ENCODE measurements around the gene PAMR1.
A peak's percentile ranks its signal among the peaks of the same experiment; 100 is the strongest.

Gene PAMR1

GRCh38 chr11:35470616-35471015 is 54.8 kb downstream of the PAMR1 start:
- TF ChIP-seq, protein P1, sequence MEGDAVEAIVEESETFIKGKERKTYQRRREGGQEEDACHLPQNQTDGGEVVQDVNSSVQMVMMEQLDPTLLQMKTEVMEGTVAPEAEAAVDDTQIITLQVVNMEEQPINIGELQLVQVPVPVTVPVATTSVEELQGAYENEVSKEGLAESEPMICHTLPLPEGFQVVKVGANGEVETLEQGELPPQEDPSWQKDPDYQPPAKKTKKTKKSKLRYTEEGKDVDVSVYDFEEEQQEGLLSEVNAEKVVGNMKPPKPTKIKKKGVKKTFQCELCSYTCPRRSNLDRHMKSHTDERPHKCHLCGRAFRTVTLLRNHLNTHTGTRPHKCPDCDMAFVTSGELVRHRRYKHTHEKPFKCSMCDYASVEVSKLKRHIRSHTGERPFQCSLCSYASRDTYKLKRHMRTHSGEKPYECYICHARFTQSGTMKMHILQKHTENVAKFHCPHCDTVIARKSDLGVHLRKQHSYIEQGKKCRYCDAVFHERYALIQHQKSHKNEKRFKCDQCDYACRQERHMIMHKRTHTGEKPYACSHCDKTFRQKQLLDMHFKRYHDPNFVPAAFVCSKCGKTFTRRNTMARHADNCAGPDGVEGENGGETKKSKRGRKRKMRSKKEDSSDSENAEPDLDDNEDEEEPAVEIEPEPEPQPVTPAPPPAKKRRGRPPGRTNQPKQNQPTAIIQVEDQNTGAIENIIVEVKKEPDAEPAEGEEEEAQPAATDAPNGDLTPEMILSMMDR (IDR thresholded peaks at IDR 0.05; ENCODE audit: low read depth, low read length, missing control alignments): no peak
- no peak for DNase-seq (ENCODE audit: low read depth)
- in situ Hi-C loops (cut with HindIII; ENCODE audit: low sequenced_read_pairs): no loop called here
- no peak overlapping the region for H3K4me3 ChIP-seq (ENCODE audit: low read depth, low read length)

- no peak overlapping the region for H3K4me3 ChIP-seq (ENCODE audit: low read depth, low read length)
- no peak for DNase-seq (ENCODE audit: low read depth)
- TF ChIP-seq, protein P1 (IDR thresholded peaks at IDR 0.05; ENCODE audit: low read depth, low read length, missing control alignments): no peak
- in situ Hi-C loops (cut with HindIII; ENCODE audit: low sequenced_read_pairs): no loop called here
Measured at GRCh38 chr11:35466058-35466457, 59.4 kb downstream of the PAMR1 start.

DNA sequence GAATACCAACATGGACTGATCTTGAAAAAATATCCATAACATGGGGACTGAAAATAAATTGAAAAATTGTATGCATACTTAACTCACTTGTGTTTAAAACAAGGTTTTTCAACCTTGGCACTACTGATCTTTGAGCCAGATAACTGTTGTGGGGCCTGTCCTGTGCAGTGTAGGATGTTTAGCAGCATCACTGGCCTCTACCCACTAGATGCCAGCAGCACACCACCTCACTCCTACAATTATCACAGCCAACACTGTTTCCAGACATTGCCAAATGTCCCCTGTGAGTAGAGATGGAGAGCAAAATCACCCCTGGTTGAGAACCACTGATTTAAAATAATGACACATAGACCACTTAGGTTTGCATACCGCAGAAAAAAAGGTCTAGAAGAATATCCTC is 61.1 kb downstream of the PAMR1 start:
- no peak overlapping the region for H3K4me3 ChIP-seq (ENCODE audit: low read depth, low read length)
- no peak for DNase-seq (ENCODE audit: low read depth)
- TF ChIP-seq, protein P1 (IDR thresholded peaks at IDR 0.05; ENCODE audit: low read depth, low read length, missing control alignments): peak; percentile 35
- in situ Hi-C loops (cut with HindIII; ENCODE audit: low sequenced_read_pairs): no loop called here

DNA sequence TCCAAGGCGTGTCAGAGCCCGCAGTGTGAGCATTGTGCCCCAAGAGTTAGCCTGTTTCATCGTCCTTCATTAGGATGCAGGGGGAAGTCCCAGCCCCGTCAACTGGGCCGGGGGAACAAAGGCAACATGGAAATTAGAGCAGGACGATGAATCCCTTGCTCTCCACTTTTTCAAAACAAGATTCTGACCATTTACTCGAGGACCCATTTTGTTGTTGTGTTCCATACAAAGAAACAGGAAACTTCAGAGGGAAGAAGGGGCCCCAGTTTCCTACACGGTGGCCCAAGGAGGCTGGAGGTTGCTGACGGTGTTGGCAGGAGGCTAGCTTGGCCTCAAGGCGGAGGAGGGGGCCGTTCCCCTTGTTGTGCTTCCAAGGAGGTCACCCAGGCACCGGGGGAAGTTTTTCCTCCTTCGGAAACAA is 62.1 kb downstream of the PAMR1 start:
- in situ Hi-C loops (cut with HindIII; ENCODE audit: low sequenced_read_pairs): no loop called here
- H3K4me3 ChIP-seq (ENCODE audit: low read depth, low read length): no peak overlapping the region
- no peak for DNase-seq (ENCODE audit: low read depth)
- TF ChIP-seq, protein P1 (IDR thresholded peaks at IDR 0.05; ENCODE audit: low read depth, low read length, missing control alignments): no peak

DNA sequence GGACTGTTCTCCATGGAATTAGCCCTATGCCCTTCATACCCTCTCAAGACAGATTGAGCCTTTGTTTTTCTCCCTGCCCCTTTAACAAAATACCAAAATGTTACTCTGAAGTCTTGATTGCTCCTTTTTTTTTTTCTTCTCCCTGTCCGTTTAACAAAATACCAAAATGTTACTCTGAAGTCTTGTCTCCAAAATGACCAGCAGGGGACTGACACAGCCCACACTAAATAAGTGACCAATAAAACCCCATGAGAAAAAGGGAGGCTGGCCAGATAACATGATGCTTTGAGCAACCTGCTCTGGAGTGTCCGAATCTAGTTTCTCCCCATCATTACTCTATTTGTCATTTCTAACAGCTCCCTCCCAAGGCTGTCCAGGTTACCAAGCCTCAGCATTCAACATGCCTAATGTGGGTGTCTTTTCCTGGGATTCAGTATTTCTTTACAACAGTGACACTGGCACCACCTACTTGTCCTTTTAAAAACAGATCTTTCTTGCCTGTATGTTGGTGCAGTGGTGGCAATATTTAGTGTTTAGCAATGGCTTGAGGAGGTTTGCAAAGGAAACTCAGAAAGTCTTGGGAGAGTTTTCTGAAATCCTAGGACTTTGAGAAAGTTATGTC is 63.4 kb downstream of the PAMR1 start:
- in situ Hi-C loops (cut with HindIII; ENCODE audit: low sequenced_read_pairs): no loop called here
- TF ChIP-seq, protein P1 (IDR thresholded peaks at IDR 0.05; ENCODE audit: low read depth, low read length, missing control alignments): no peak
- H3K4me3 ChIP-seq (ENCODE audit: low read depth, low read length): no peak overlapping the region
- no peak for DNase-seq (ENCODE audit: low read depth)

DNA sequence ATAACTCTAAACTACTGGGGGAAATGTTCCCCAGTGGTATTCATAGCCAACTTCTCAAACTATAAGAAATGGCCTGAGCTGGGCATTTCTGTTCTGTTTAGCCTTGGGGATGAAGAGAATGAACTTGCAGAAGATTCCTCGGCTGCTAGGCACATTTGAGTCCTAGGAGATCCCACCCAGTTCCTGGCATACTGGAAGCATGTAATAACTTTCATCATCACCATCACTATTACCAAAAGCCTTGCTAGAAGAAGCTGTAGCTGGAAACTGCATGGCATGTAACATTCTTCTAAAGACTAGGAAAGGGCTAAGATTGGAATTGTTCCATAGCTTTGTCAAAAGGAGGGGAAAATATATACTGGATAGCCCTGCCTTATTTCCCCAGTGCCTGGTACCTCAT is 65.9 kb downstream of the PAMR1 start:
- no peak for DNase-seq (ENCODE audit: low read depth)
- TF ChIP-seq, protein P1 (IDR thresholded peaks at IDR 0.05; ENCODE audit: low read depth, low read length, missing control alignments): no peak
- H3K4me3 ChIP-seq (ENCODE audit: low read depth, low read length): no peak overlapping the region
- in situ Hi-C loops (cut with HindIII; ENCODE audit: low sequenced_read_pairs): no loop called here
